Measurements from ENCODE around the gene STEAP3. TPM values are rescaled to one million over a fixed set of nuclear protein-coding genes. Genes with fewer than 3 reads are reported as not detected.

The STEAP3 gene
- total and polyA plus RNA-seq, 2 donors (not counting 3 experiments of a cell fraction or from before 2014, with no cell fraction given) = 8.6 to 17.4 TPM

DNA sequence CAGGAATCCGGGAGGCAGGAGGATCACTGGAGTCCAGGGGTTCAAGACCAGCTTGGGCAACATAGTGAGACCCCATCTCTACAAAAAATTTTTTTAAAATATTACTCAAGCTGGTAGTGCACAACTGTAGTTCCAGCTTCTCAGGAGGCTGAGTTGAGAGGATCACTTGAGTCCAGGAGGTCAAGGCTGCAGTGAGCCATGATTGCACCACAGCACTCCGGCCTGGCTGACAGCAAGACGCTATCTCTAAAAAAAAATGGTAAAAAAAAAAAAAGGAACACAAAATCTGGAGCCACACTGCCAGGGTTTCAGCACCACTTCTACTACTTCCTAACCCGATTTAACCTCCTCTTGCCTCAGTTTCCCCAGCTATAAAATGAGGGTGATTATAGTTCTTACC, 57.0 kb downstream of the STEAP3 start:
- H3K4me1 ChIP-seq (ENCODE audit: control insufficient read depth, extremely low read depth, insufficient read depth, low read length) = no peaks in the 10 kb centered on the region
- BruUV-seq (replicated peaks) = no TSS peak
- DNase-seq (ENCODE audit: low read depth, low spot score) (no peak), FAIRE-seq (no peak)
- no peak overlapping the region for H3K27ac ChIP-seq (ENCODE audit: insufficient read depth, low read depth, low read length)
- no peaks in the 10 kb centered on the region for H3K9me1 ChIP-seq (replicated peaks; ENCODE audit: control insufficient read depth, extremely low read depth, insufficient read depth, low read length)
- H3K36me3 ChIP-seq (ENCODE audit: control insufficient read depth in 2 of 2, extremely low read depth in 1 of 2, insufficient read depth in 2 of 2, low read length in 2 of 2) = no peaks in the 10 kb centered on the region
- H3K79me2 ChIP-seq (ENCODE audit: control insufficient read depth, insufficient read depth, low read length) = no peaks in the 10 kb centered on the region
- peaks cover 0 to 2% of the 10 kb centered on the region in 2 experiments for H3K27me3 ChIP-seq (ENCODE audit: control insufficient read depth in 2 of 2, insufficient read depth in 2 of 2, low read length in 2 of 2)
- POLR2A ChIA-PET = no interaction called here
- dilution Hi-C loops (cut with MboI; ENCODE audit: extremely low pct_ligation_motif_present, low sequenced_read_pairs) (no loop called here), intact Hi-C loops (cut with micrococcal nuclease) (no loop called here)
- H2AFZ ChIP-seq (ENCODE audit: low read depth, low read length) = no peak overlapping the region
- H3K9me3 ChIP-seq (replicated peaks; ENCODE audit: control insufficient read depth, insufficient read depth, low read length) = no peaks in the 10 kb centered on the region
- TF ChIP-seq, protein P1, sequence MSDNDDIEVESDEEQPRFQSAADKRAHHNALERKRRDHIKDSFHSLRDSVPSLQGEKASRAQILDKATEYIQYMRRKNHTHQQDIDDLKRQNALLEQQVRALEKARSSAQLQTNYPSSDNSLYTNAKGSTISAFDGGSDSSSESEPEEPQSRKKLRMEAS (IDR thresholded peaks at IDR 0.05; ENCODE audit: insufficient read depth, insufficient read length) = no peak
- no peak overlapping the region for H3K4me3 ChIP-seq (replicated peaks in 1 of 3; ENCODE audit: insufficient read depth in 1 of 3, low read depth in 1 of 3, low read length in 3 of 3)
- no peak overlapping the region for H3K9ac ChIP-seq (replicated peaks; ENCODE audit: extremely low read depth, insufficient read depth, low read length)
- CTCF ChIA-PET = no interaction called here
- no peak overlapping the region for H3K4me2 ChIP-seq (ENCODE audit: insufficient read depth, low read length)
- H4K20me1 ChIP-seq (replicated peaks; ENCODE audit: control insufficient read depth, extremely low read depth, insufficient read depth, low read length) = no peaks in the 10 kb centered on the region

DNA sequence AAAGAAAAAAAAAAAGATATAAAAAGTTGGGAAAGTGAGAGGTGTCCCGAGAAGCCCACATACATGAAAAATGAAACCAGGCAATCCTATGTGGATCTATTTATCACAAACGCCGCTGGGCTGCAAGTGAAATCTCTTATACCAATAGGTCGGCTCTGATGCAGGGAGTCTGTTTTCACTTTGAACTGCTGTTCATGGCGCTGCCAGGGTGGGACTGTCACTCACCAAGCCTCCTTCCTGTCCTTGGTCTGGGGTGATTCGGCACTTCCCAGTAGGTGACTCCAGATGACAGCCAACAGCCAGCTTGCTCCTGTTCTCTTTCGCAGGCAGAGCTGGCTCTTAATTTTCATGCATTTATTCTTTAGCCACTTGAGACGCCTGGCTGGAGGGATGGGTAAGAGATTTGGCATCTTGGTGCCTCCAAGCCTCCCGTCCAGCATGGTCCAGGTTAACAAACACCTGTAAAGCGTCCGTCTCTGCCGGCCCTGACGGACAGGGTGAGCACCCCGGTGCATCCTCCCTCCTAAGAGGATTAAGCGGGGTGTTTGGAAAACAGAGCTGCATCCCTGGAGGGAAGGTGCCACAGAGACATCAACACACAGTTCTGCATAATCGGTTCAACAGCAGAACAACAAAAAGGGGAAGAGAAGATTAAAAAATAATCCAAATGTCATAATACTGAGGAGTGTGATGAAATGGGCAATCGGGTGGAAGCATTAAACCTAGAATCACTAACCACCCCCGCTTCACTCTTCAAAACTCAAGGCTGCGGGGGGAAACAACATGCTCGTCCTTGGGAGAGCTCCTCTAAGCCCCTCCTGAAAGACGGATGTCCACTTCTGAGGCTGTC, 58.7 kb downstream of the STEAP3 start:
- H3K4me2 ChIP-seq (ENCODE audit: insufficient read depth, low read length) = no peak overlapping the region
- no peak overlapping the region for H3K4me3 ChIP-seq (replicated peaks in 1 of 3; ENCODE audit: insufficient read depth in 1 of 3, low read depth in 1 of 3, low read length in 3 of 3)
- CTCF ChIA-PET = no interaction called here
- intact Hi-C loops (cut with micrococcal nuclease) = no loop called here
- TF ChIP-seq, protein P2, sequence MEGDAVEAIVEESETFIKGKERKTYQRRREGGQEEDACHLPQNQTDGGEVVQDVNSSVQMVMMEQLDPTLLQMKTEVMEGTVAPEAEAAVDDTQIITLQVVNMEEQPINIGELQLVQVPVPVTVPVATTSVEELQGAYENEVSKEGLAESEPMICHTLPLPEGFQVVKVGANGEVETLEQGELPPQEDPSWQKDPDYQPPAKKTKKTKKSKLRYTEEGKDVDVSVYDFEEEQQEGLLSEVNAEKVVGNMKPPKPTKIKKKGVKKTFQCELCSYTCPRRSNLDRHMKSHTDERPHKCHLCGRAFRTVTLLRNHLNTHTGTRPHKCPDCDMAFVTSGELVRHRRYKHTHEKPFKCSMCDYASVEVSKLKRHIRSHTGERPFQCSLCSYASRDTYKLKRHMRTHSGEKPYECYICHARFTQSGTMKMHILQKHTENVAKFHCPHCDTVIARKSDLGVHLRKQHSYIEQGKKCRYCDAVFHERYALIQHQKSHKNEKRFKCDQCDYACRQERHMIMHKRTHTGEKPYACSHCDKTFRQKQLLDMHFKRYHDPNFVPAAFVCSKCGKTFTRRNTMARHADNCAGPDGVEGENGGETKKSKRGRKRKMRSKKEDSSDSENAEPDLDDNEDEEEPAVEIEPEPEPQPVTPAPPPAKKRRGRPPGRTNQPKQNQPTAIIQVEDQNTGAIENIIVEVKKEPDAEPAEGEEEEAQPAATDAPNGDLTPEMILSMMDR (IDR thresholded peaks at IDR 0.05; ENCODE audit: extremely low read depth in 1 of 2, insufficient read depth in 1 of 2, low read depth in 1 of 2, low read length in 2 of 2) = no peak
- TF ChIP-seq EZH2 (IDR thresholded peaks at IDR 0.05; ENCODE audit: borderline replicate concordance, low read depth, low read length, severe bottlenecking) (no peak), MYC (IDR thresholded peaks at IDR 0.05; ENCODE audit: low read depth, low read length) (no peak), FOS (IDR thresholded peaks at IDR 0.05; ENCODE audit: borderline replicate concordance, insufficient read depth, low read length) (no peak), GATA2 (IDR thresholded peaks at IDR 0.05; ENCODE audit: insufficient read depth, insufficient read length, low read depth, low read length) (no peak), POLR2A (IDR thresholded peaks at IDR 0.05; ENCODE audit: low read depth, low read length) (no peak), JUN (IDR thresholded peaks at IDR 0.05; ENCODE audit: borderline replicate concordance, insufficient read depth, insufficient read length, low read depth) (no peak), POLR2AphosphoS5 (IDR thresholded peaks at IDR 0.05; ENCODE audit: insufficient read depth, low read depth, low read length) (no peak)
- TF ChIP-seq, protein P1 (IDR thresholded peaks at IDR 0.05; ENCODE audit: insufficient read depth, insufficient read length) = no peak
- no peaks in the 10 kb centered on the region for H4K20me1 ChIP-seq (replicated peaks; ENCODE audit: control insufficient read depth, extremely low read depth, insufficient read depth, low read length)
- H3K27ac ChIP-seq (ENCODE audit: insufficient read depth, low read depth, low read length) = no peak overlapping the region
- H3K27me3 ChIP-seq (ENCODE audit: control insufficient read depth in 2 of 2, insufficient read depth in 2 of 2, low read length in 2 of 2) = no peaks in the 10 kb centered on the region
- dilution Hi-C loops (cut with MboI; ENCODE audit: extremely low pct_ligation_motif_present, low sequenced_read_pairs) = no loop called here
- no peaks in the 10 kb centered on the region for H3K79me2 ChIP-seq (ENCODE audit: control insufficient read depth, insufficient read depth, low read length)
- no peaks in the 10 kb centered on the region for H3K9me1 ChIP-seq (replicated peaks; ENCODE audit: control insufficient read depth, extremely low read depth, insufficient read depth, low read length)
- no peaks in the 10 kb centered on the region for H3K9me3 ChIP-seq (replicated peaks; ENCODE audit: control insufficient read depth, insufficient read depth, low read length)
- no peaks in the 10 kb centered on the region for H3K36me3 ChIP-seq (ENCODE audit: control insufficient read depth in 2 of 2, extremely low read depth in 1 of 2, insufficient read depth in 2 of 2, low read length in 2 of 2)
- no TSS peak for BruUV-seq (replicated peaks)
- DNase-seq (ENCODE audit: low read depth, low spot score) (no peak), FAIRE-seq (no peak)
- POLR2A ChIA-PET = no interaction called here
- H3K4me1 ChIP-seq (ENCODE audit: control insufficient read depth, extremely low read depth, insufficient read depth, low read length) = no peaks in the 10 kb centered on the region
- no peak overlapping the region for H3K9ac ChIP-seq (replicated peaks; ENCODE audit: extremely low read depth, insufficient read depth, low read length)
- no peak overlapping the region for H2AFZ ChIP-seq (ENCODE audit: low read depth, low read length)
